Keratinocyte (primary cell): ENCODE data around the gene LPAR5.

Source experiments
- CTCF ChIP-seq, 3 experiments: IDR thresholded peaks in 1 of 3; conservative IDR thresholded peaks in 1 of 3; optimal IDR thresholded peaks in 1 of 3; 2 replicates in 2 of 3; 3 replicates in 1 of 3; pipeline versions ENCODE3 to v1.5.1; 2011; ENCODE audit warnings: low read length in 3 of 3, mild to moderate bottlenecking in 3 of 3, moderate library complexity in 2 of 3, control low read depth in 1 of 3, inconsistent platforms in 1 of 3; ENCODE audit not compliant: insufficient read depth in 2 of 3; ENCODE audit errors: extremely low read depth in 1 of 3
- EZH2 ChIP-seq: IDR thresholded peaks from one replicate; pipeline ENCODE4 v1.6.1; 2012; ENCODE audit warnings: inconsistent platforms, mild to moderate bottlenecking, low read length, moderate library complexity

GRCh38 chr12:6582959-6583358 lies 52.8 kb downstream of the LPAR5 start:
- no peak for TF ChIP-seq CTCF (optimal IDR thresholded peaks at IDR 0.05 in 1 of 3, IDR thresholded peaks at IDR 0.05 in 1 of 3, conservative IDR thresholded peaks at IDR 0.05 in 1 of 3; ENCODE audit: extremely low read depth in 1 of 3, insufficient read depth in 2 of 3, low read length in 3 of 3)
- TF ChIP-seq EZH2, result no peak
